Esophagus (tissue), 2 donors: ENCODE data around the gene RPS2. TPM values are rescaled to one million over a fixed set of nuclear protein-coding genes. Genes with fewer than 3 reads are reported as not detected.

Experiments
- H3K27ac ChIP-seq, 2 donors: one replicate each; pipeline ENCODE4 v1.5.1; 2013; ENCODE audit warnings: low read depth in 2 of 2, mild to moderate bottlenecking in 2 of 2, inconsistent platforms in 1 of 2, low read length in 1 of 2, moderate library complexity in 1 of 2
- H3K27me3 ChIP-seq, 2 donors: one replicate each; pipeline ENCODE4 v1.6.1; 2013; ENCODE audit warnings: low read length in 2 of 2, control low read depth in 1 of 2, mild to moderate bottlenecking in 1 of 2; ENCODE audit not compliant: insufficient read depth in 2 of 2, control insufficient read depth in 1 of 2
- H3K36me3 ChIP-seq, 2 donors: one replicate each; pipeline ENCODE4 v1.6.1; 2013; ENCODE audit warnings: low read length in 1 of 2; ENCODE audit not compliant: control insufficient read depth in 2 of 2, insufficient read depth in 2 of 2
- H3K4me1 ChIP-seq, 2 donors: one replicate each; pipeline ENCODE4 v1.6.1; 2013; ENCODE audit warnings: low read length in 1 of 2; ENCODE audit not compliant: control insufficient read depth in 2 of 2, insufficient read depth in 2 of 2
- H3K4me3 ChIP-seq, 2 donors: one replicate each; pipeline ENCODE4 v1.5.1; 2013; ENCODE audit warnings: low read length in 2 of 2, mild to moderate bottlenecking in 2 of 2, low read depth in 1 of 2, moderate library complexity in 1 of 2
- H3K9me3 ChIP-seq, 2 donors: one replicate each; pipeline ENCODE4 v1.6.1; 2013; ENCODE audit warnings: mild to moderate bottlenecking in 2 of 2, low read depth in 1 of 2, low read length in 1 of 2, moderate library complexity in 1 of 2; ENCODE audit not compliant: control insufficient read depth in 2 of 2, insufficient read depth in 1 of 2
- WGBS, 2 donors: extraction: QIAGEN DNeasy Blood & Tissue Kit; methylation state at CpG; one replicate each; pipeline ENCODE4 v1.1.7; 2013; 5-methylcytosine and 5-hydroxymethylcytosine counted together
- polyA plus RNA-seq, 2 donors: library from polyadenylated mRNA; stranded (reverse); fragments of 200-250 nt; gene quantifications; one replicate each; pipeline ENCODE4 v1.2.3, GENCODE V29; 2013
- donor health status: healthy with polysubstance abuse.
- donor health status: Bipolar disorder and iron deficiency.

Gene RPS2
- polyA plus RNA-seq, 2 donors, result 2,871 to 3,908 TPM

DNA sequence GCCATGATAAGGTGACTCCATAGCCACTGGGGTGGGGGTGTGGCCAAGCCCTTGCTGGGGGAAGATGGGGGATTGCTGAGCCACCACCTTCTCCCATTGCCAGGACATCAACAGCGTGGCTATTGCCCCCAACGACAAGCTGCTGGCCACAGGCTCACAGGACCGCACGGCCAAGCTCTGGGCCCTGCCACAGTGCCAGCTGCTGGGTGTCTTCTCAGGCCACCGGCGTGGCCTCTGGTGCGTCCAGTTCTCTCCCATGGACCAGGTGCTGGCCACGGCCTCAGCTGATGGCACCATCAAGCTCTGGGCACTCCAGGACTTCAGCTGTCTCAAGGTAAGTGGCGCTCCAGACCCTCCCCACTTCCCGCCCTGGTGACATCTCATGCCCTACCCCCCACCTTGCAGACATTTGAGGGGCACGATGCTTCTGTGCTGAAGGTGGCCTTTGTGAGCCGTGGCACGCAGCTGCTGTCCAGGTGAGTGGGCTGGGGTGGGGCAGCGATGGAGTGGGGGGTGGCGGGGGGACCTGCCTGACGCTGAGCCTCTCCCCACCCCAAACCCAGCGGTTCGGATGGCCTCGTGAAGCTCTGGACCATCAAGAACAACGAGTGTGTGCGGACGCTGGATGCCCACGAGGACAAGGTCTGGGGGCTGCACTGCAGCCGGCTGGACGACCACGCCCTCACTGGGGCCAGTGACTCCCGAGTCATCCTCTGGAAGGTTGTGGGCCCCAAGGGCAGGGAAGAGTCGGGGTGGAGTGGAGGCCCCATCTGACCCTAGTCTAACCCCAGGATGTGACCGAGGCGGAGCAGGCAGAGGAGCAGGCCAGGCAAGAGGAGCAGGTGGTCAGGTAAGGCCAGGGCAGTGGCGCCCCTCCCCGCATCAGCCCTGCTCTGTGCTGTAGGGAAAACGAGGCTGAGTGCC is 12.6 kb upstream of the RPS2 start:
- Histone ChIP-seq H3K27ac (no peak overlapping the region), H3K9me3 (no peaks in the 10 kb centered on the region), H3K4me1 (peaks cover 4 to 46% of the 10 kb centered on the region in 2 donors), H3K36me3 (peaks cover 5 to 47% of the 10 kb centered on the region in 2 donors), H3K27me3 (peaks cover 0 to 10% of the 10 kb centered on the region in 2 donors), H3K4me3 (no peak overlapping the region)
- WGBS, 2 donors, result 88 to 90% methylated on average over 32 to 33 of the region's 33 CpGs

DNA sequence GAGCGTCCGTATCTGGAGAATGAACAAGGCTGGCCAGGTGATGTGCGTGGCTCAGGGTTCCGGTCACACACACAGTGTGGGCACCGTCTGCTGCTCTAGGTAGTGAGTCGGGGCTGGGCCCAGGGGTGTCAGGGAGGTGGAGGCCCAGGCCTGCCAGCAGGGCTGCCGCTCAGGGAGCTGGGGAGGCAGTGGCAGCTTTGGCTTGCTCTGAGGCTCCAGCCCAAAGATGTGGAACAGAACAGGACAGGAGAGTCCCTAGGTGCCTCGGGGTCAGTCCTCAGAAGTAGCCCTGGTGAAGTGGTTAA is 11.5 kb upstream of the RPS2 start:
- H3K4me3 ChIP-seq, result no peak overlapping the region
- peaks cover 5 to 47% of the 10 kb centered on the region in 2 donors for H3K36me3 ChIP-seq
- peaks cover 0 to 8% of the 10 kb centered on the region in 2 donors for H3K27me3 ChIP-seq
- 90 to 91% methylated on average over 8 of the region's 8 CpGs for WGBS, 2 donors
- H3K4me1 ChIP-seq, result peaks cover 4 to 40% of the 10 kb centered on the region in 2 donors
- H3K9me3 ChIP-seq, result no peaks in the 10 kb centered on the region
- no peak overlapping the region for H3K27ac ChIP-seq

DNA sequence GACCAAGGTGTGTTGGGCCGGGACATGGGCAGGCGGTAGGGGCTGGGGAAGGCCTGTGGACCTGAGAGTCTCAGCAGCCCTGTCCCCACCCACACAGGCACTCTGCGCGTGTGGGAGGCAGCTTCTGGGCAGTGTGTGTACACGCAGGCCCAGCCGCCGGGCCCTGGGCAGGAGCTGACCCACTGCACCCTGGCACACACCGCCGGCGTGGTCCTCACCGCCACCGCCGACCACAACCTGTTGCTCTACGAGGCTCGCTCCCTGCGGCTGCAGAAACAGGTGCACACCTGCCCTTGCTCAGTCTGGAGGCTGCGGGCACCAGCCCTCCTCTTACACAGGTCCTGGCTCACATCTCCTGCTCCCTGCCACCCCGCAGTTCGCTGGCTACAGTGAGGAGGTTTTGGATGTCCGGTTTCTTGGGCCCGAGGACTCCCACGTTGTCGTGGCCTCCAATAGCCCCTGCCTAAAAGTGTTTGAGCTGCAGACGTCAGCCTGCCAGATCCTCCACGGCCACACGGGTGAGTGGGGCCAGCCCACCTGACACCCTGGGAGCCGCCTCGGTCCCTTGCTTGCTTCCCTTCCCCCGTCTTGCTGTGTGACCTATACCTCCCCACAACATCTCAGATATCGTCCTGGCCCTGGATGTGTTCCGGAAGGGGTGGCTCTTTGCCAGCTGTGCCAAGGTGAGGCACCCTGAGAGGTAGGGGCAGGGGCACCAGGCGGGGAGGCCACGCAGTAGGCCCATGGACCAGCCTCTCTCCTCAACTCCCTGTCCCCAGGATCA is 11.0 kb upstream of the RPS2 start:
- H3K27ac ChIP-seq, result no peak overlapping the region
- no peak overlapping the region for H3K4me3 ChIP-seq
- H3K4me1 ChIP-seq, result peaks cover 4 to 44% of the 10 kb centered on the region in 2 donors
- 90 to 91% methylated on average over 31 to 33 of the region's 33 CpGs for WGBS, 2 donors
- H3K36me3 ChIP-seq, result peaks cover 5 to 47% of the 10 kb centered on the region in 2 donors
- H3K27me3 ChIP-seq, result peaks cover 0 to 3% of the 10 kb centered on the region in 2 donors
- H3K9me3 ChIP-seq, result no peaks in the 10 kb centered on the region

DNA sequence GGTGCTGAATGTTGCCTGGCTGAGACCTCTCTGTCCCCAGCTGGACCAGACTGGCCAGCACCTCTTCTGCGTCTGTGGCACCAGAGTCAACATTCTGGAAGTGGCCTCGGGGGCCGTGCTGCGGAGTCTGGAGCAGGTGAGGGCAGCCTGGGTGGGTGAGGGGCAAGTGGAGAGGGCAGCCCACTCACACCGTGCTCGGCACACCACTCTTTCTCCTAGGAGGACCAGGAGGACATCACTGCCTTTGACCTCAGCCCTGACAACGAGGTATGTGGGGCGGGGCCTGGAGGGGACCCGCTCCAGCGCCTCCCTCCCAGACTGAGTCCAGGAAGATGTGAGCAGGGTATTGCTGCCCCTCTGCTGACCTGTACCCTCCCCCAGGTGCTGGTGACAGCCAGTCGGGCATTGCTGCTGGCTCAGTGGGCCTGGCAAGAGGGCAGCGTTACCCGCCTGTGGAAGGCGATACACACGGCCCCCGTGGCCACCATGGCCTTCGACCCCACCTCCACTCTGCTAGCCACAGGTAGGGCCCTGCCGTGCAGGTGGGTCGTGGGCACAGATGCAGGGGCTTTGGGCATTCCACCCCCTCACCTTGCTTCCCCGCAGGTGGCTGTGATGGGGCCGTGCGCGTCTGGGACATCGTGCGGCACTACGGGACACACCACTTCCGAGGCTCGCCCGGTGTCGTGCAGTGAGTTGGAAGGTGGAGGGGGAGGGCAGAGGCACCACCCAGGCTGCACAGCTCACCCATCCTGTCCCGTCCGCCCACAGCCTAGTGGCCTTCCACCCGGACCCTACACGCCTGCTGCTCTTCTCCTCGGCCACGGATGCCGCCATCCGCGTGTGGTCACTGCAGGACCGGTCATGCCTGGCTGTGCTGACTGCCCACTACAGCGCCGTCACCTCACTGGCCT is 9.8 kb upstream of the RPS2 start:
- H3K4me3 ChIP-seq, result no peak overlapping the region
- H3K4me1 ChIP-seq, result peaks cover 4 to 32% of the 10 kb centered on the region in 2 donors
- 92% methylated on average over 37 to 42 of the region's 42 CpGs for WGBS, 2 donors
- no peaks in the 10 kb centered on the region for H3K9me3 ChIP-seq
- H3K27ac ChIP-seq, result no peak overlapping the region
- H3K36me3 ChIP-seq, result peaks cover 5 to 47% of the 10 kb centered on the region in 2 donors
- H3K27me3 ChIP-seq, result peaks cover 0 to 2% of the 10 kb centered on the region in 2 donors

DNA sequence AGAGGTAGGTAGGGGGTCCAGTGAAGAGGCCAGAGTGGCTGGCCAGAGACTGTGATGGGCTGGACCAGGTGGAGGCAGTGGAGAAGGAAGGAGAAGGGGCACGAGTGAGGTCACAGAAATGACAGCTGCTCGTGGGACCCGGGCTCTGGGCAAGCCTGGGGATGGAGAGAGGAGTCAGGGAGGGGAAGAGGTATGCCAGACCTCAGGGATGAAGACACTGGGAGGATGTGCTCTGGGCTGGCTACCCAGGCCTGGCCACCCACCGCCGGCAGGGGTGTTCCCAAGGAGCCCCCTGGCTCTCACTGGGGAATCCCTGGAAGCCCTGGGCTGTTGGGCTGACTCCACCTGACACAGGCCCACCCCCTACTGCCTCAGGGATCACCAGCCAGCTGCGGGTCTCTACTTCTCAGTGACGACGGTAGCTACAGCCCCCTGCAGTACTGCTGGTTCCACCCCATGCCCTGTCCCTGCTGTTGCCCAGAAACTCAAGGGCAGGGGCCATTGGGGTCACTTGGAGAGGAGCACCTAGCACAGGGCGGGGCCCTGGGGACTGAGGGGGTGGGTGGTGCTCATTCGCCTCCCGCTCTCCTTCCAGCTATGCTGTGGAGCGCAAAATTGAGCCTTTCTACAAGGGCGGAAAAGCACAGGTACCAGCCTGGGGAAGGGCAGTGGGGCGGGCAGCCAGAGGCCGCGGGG is 9.0 kb upstream of the RPS2 start:
- WGBS, 2 donors, result 89 to 93% methylated on average over 15 to 16 of the region's 16 CpGs

DNA sequence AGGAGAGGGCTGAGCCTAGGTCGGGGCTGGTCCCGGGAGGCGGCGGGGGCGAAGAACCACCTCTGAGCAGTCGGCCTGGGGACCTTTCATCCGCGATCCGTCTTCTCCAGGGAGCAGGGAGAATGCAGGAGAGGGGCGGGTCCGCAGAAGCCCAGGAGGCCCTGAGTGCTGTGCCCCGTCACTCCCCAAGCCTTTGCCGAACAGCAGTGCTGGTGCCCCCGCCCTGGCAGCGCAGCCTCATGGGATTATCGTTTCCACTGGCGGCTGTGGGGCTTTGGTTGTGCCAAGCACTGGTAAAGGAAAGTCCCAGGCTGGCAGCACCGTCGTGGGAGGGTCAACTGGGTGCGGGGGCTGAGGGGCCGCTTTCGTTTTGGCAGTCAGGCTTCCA is 7.9 kb upstream of the RPS2 start:
- 2% methylated on average over 22 of the region's 22 CpGs for WGBS, 2 donors
- Histone ChIP-seq H3K27ac (peak overlapping the region; percentile 97 to 99), H3K4me1 (peaks cover 4 to 19% of the 10 kb centered on the region in 2 donors)

More for the DNA sequence above, 9.0 kb upstream of the RPS2 start:
- H3K4me3 ChIP-seq, result no peak overlapping the region
- peaks cover 4 to 30% of the 10 kb centered on the region in 2 donors for H3K4me1 ChIP-seq
- H3K36me3 ChIP-seq, result peaks cover 5 to 45% of the 10 kb centered on the region in 2 donors
- H3K27me3 ChIP-seq, result peaks cover 0 to 2% of the 10 kb centered on the region in 2 donors
- H3K27ac ChIP-seq, result no peak overlapping the region
- no peaks in the 10 kb centered on the region for H3K9me3 ChIP-seq

DNA sequence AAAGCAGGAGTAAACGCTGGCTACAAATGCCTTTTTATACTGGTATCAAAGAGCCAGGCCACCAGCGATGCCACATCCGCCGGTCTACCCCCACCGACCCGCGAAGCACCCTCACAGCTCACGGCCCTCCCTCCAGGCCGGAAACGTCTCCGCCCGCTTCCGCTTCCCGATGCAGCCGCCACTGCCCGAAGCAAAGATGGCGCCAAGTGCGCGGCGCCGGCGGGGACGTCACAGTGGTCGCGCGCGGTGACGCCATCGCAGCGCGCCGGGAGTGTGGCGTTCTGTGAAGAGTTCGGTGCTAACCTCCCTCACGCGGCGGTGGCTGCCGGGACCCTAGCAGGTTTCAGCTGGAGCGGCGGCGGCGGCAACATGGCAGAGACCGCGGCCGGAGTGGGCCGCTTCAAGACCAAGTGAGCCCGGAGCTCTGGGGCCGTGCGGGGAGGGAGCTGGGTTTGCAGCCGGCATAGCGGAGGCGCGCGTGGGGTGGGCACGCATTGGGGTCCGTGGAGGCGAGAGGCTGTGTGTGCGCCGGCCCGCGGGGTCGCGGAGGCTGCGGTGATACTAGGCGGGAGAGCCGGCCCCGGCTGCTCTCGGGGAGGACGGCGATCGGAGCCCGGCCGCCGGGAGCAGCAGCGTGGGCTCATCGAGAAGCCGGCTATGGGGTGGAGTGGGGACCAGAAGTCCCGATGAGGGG is 7.3 kb upstream of the RPS2 start, which contains the start of gene TBL3:
Gene TBL3 (plus strand): TSS at position 258 of the 694 bp plus-strand sequence. CDS start 112 bp downstream, at position 370.
- WGBS, 2 donors, result 0 to 1% methylated on average over 78 of the region's 78 CpGs
- Histone ChIP-seq H3K4me1 (peaks cover 4 to 14% of the 10 kb centered on the region in 2 donors), H3K27me3 (peaks cover 0 to under 1% of the 10 kb centered on the region in 2 donors), H3K27ac (peak within 1 kb of the TSS; percentile 97 to 99), H3K4me3 (peak within 1 kb of the TSS; percentile 89 to 100), H3K9me3 (no peaks in the 10 kb centered on the region), H3K36me3 (peaks cover 0 to 30% of the 10 kb centered on the region in 2 donors)

More for the DNA sequence above, 7.9 kb upstream of the RPS2 start:
- H3K27me3 ChIP-seq, result peaks cover 0 to 2% of the 10 kb centered on the region in 2 donors
- no peaks in the 10 kb centered on the region for H3K9me3 ChIP-seq
- peak overlapping the region; percentile 89 to 100 for H3K4me3 ChIP-seq
- H3K36me3 ChIP-seq, result peaks cover 0 to 34% of the 10 kb centered on the region in 2 donors

DNA sequence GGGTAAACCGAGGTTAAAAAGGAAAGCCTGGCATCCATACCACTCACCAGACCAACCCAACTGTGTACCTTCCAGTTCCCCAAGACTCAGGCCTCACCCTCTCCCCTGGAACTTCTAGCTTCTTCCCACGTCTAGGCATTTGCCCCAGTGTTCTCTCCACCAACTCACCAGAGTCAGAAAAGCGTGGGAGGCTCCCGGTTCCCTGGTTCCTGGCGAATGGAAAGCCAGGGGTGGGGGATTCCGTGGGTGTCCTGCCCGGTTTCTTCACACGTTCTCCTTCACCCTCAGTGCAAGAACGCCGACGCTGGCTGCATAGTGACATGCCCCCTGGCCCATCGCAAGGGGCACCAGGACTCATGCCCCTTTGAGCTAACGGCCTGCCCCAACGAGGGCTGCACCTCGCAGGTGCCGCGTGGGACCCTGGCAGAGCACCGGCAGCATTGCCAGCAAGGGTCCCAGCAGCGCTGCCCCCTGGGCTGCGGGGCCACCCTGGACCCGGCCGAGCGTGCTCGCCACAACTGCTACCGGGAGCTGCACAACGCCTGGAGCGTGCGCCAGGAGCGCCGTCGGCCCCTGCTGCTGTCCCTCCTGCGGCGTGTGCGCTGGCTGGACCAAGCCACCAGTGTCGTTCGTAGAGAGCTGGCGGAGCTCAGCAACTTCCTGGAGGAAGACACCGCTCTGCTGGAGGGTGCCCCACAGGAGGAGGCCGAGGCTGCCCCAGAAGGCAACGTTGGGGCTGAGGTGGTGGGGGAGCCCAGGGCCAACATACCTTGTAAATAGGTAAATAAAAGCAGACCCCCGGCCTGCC is 3.7 kb upstream of the RPS2 start:
- Histone ChIP-seq H3K36me3 (peaks cover 0 to 2% of the 10 kb centered on the region in 2 donors), H3K4me1 (peaks cover 1 to 19% of the 10 kb centered on the region in 2 donors)
- 89 to 90% methylated on average over 41 of the region's 41 CpGs for WGBS, 2 donors

More for the DNA sequence above, 3.7 kb upstream of the RPS2 start:
- Histone ChIP-seq H3K9me3 (no peaks in the 10 kb centered on the region), H3K27me3 (no peaks in the 10 kb centered on the region), H3K4me3 (no peak overlapping the region), H3K27ac (no peak overlapping the region)
